HCT116 (cell line): Measurements from ENCODE around the gene BMAL1. TPM values are rescaled to one million over a fixed set of nuclear protein-coding genes. Genes with fewer than 3 reads are reported as not detected.

ENCODE experiments used
- ATAC-seq: fragments of 200-7000 bp; cut with Tn5 transposase; 2 replicates; pipeline ENCODE4 v1.9.1; 2020; ENCODE audit warnings: mild to moderate bottlenecking, moderate library complexity
- BruUV-seq: library from RNA; stranded (reverse); fragments of 400-500 nt; replicated peaks from 2 replicates; lab custom pipeline; 2021; lab: Mats Ljungman, UMichigan
- CTCF ChIA-PET: fragments of 300-600 bp; sonication (Branson Sonifier 250); formaldehyde crosslinking; loops from one replicate; lab custom pipeline; 2021; ENCODE audit warnings: antibody characterized with exemption; lab: Charles Lee
- POLR2A ChIA-PET: fragments of 300-600, 350-600 bp; sonication (Branson Sonifier 250); formaldehyde crosslinking; loops from one replicate; lab custom pipeline; 2021; ENCODE audit warnings: antibody characterized with exemption; lab: Charles Lee
- RAD21 ChIA-PET, 2 experiments: fragments of 300-600 bp; sonication (Branson Sonifier 250); formaldehyde crosslinking; loops; one replicate each; lab custom pipeline; 2023; ENCODE audit warnings: low total read pairs in 2 of 2; ENCODE audit not compliant: uncharacterized antibody in 2 of 2, unreplicated experiment in 2 of 2, low non-redundant PET in 1 of 2; lab: Charles Lee
- DNase-seq: peaks from one replicate; pipeline ENCODE4 v3.0.0-alpha.2; 2010; ENCODE audit warnings: low read depth, low spot score
- H2AFZ ChIP-seq: fragments of 200-600 bp; shearing (Covaris generic), sonication (generic); 2 replicates; pipeline ENCODE4 v1.6.1; 2017; ENCODE audit warnings: low read depth, mixed run types, mixed read lengths, antibody characterized with exemption, low read length; ENCODE audit not compliant: poor library complexity, severe bottlenecking
- H3K27ac ChIP-seq: 2 replicates; pipeline ENCODE4 v1.5.1; 2012; ENCODE audit warnings: low read depth, low read length
- H3K27me3 ChIP-seq: fragments of 200-600 bp; sonication (generic); 2 replicates; pipeline ENCODE4 v1.6.1; 2016; ENCODE audit warnings: mixed run types, low read length, mixed read lengths; ENCODE audit not compliant: insufficient read depth
- H3K36me3 ChIP-seq, 2 experiments: fragments of 200-500 bp in 1 of 2; fragments of 200-600 bp in 1 of 2; sonication (Bioruptor generic) in 1 of 2; sonication (generic) in 1 of 2; 2 replicates each; pipeline versions ENCODE4 v1.5.1 to v1.6.1; 2014 to 2016; ENCODE audit warnings: low read length in 2 of 2, inconsistent platforms in 1 of 2, mixed read lengths in 1 of 2, mixed run types in 1 of 2; ENCODE audit not compliant: insufficient read depth in 2 of 2, control insufficient read depth in 1 of 2
- H3K4me1 ChIP-seq, 2 experiments: fragments of 200-600 bp in 1 of 2; sonication (generic) in 1 of 2; 2 replicates each; pipeline versions ENCODE4 v1.5.1 to v1.6.1; 2012 to 2017; ENCODE audit warnings: low read length in 2 of 2, inconsistent platforms in 1 of 2, mild to moderate bottlenecking in 1 of 2, mixed read lengths in 1 of 2, mixed run types in 1 of 2, moderate library complexity in 1 of 2; ENCODE audit not compliant: insufficient read depth in 2 of 2, control insufficient read depth in 1 of 2
- H3K4me2 ChIP-seq: fragments of 200-600 bp; sonication (generic); 2 replicates; pipeline ENCODE4 v1.6.1; 2017; ENCODE audit warnings: mixed run types, low read length, mixed read lengths
- H3K4me3 ChIP-seq, 2 experiments: fragments of 200-600 bp in 1 of 2; sonication (generic) in 1 of 2; replicated peaks in 1 of 2; 2 replicates each; pipeline ENCODE4 v1.5.1; 2011 to 2016; ENCODE audit warnings: low read length in 2 of 2, control low read depth in 1 of 2, low read depth in 1 of 2, mild to moderate bottlenecking in 1 of 2, mixed read lengths in 1 of 2, mixed run types in 1 of 2
- H3K79me2 ChIP-seq: fragments of 200-600 bp; sonication (generic); 2 replicates; pipeline ENCODE4 v1.6.1; 2017; ENCODE audit warnings: mild to moderate bottlenecking, mixed run types, low read length, moderate library complexity, mixed read lengths; ENCODE audit not compliant: insufficient read depth
- H3K9ac ChIP-seq: fragments of 200-600 bp; sonication (generic); 2 replicates; pipeline ENCODE4 v1.6.1; 2016; ENCODE audit warnings: low read length, mixed read lengths
- H3K9me2 ChIP-seq: fragments of 200-600 bp; sonication (generic), shearing (Covaris generic); 2 replicates; pipeline ENCODE4 v1.6.1; 2017; ENCODE audit warnings: mixed run types, mild to moderate bottlenecking, moderate library complexity; ENCODE audit not compliant: insufficient read depth
- H3K9me3 ChIP-seq, 2 experiments: fragments of 200-500 bp in 1 of 2; fragments of 200-600 bp in 1 of 2; sonication (Bioruptor generic) in 1 of 2; sonication (generic) in 1 of 2; 2 replicates each; pipeline ENCODE4 v1.6.1; 2014 to 2017; ENCODE audit warnings: low read length in 2 of 2, mixed read lengths in 2 of 2, inconsistent platforms in 1 of 2, low read depth in 1 of 2, mild to moderate bottlenecking in 1 of 2, mixed run types in 1 of 2, moderate library complexity in 1 of 2; ENCODE audit not compliant: control insufficient read depth in 1 of 2, insufficient read depth in 1 of 2
- H4K20me1 ChIP-seq: fragments of 200-600 bp; sonication (generic), shearing (Covaris generic); 2 replicates; pipeline ENCODE4 v1.6.1; 2017; ENCODE audit warnings: mixed run types, mild to moderate bottlenecking, moderate library complexity; ENCODE audit not compliant: insufficient read depth
- CBX3 ChIP-seq: IDR thresholded peaks from 2 replicates; pipeline ENCODE4 v1.6.1; 2012; ENCODE audit warnings: low read depth
- EGR1 ChIP-seq: IDR thresholded peaks from 2 replicates; pipeline ENCODE4 v1.6.1; 2012; ENCODE audit warnings: low read depth
- ELF1 ChIP-seq: IDR thresholded peaks from 2 replicates; pipeline ENCODE4 v1.6.1; 2012; ENCODE audit warnings: low read depth, borderline replicate concordance
- EZH2phosphoT487 ChIP-seq: fragments of 200-600 bp; IDR thresholded peaks from 2 replicates; pipeline ENCODE4 v1.6.1; 2018; ENCODE audit warnings: antibody characterized with exemption, borderline replicate concordance
- MAX ChIP-seq: IDR thresholded peaks from 2 replicates; pipeline ENCODE4 v1.6.1; 2012
- POLR2AphosphoS5 ChIP-seq: IDR thresholded peaks from 2 replicates; pipeline ENCODE4 v1.6.1; 2011; ENCODE audit warnings: mild to moderate bottlenecking, low read depth, low read length, moderate library complexity
- SP1 ChIP-seq: IDR thresholded peaks from 2 replicates; pipeline ENCODE4 v1.6.1; 2012; ENCODE audit warnings: low read depth
- SRF ChIP-seq: IDR thresholded peaks from 2 replicates; pipeline ENCODE4 v1.6.1; 2012; ENCODE audit warnings: low read depth
- TCF7L2 ChIP-seq: IDR thresholded peaks from 2 replicates; pipeline ENCODE4 v1.7.0; 2011; ENCODE audit warnings: borderline replicate concordance, inconsistent platforms; ENCODE audit not compliant: insufficient read depth, insufficient read length; ENCODE audit errors: extremely low read depth
- ZFX ChIP-seq: fragments of 450-650 bp; IDR thresholded peaks from 2 replicates; pipeline ENCODE4 v1.6.1; 2017
- intact Hi-C: fragments of 100-400 bp; cut with micrococcal nuclease; formaldehyde crosslinking; loops from 2 replicates; pipeline ENCODE4 v1.10.0; 2022
- total RNA-seq: library from RNA; stranded (reverse); gene quantifications from one replicate; pipeline ENCODE4 v1.2.1, GENCODE V29; 2021; ENCODE audit not compliant: unreplicated experiment
- TF ChIP-seq, protein P1 (sequence below): IDR thresholded peaks from 2 replicates; pipeline ENCODE4 v1.6.1; 2012; ENCODE audit warnings: low read depth
- TF ChIP-seq, protein P2 (sequence below), 3 experiments: fragments of 200-600 bp in 1 of 3; sonication (generic) in 1 of 3; IDR thresholded peaks in 2 of 3; conservative IDR thresholded peaks in 1 of 3; 2 replicates each; pipeline ENCODE4 v1.5.1; 2012 to 2017; ENCODE audit warnings: low read depth in 2 of 3, low read length in 2 of 3, antibody characterized with exemption in 1 of 3, borderline replicate concordance in 1 of 3, control low read depth in 1 of 3, mild to moderate bottlenecking in 1 of 3, mixed read lengths in 1 of 3, mixed run types in 1 of 3, moderate library complexity in 1 of 3; ENCODE audit not compliant: insufficient read depth in 1 of 3

BMAL1 gene
- total RNA-seq, 1 experiment from 2014 or later, result 17.6 TPM

DNA sequence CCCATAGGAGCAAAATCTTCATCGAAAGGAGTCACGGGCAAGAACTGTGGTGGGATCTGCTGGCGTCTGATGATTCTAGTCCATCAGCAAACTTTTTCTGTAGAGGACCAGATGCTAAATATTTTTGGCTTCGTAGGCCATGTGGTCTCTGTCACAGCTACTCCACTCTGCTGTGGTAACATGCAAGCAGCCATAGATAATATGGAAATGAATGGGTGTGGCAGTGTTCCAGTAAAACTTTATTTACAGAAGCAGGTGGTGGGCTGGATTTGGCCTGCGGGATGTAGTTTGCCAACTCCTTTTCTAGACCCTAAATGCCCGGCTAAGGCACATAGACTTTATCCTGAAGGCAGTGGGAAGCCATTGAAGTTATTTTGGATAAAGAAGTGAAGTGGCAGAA, 32.9 kb downstream of the BMAL1 start:
- Histone ChIP-seq H3K9ac (no peak overlapping the region), H3K4me2 (no peak overlapping the region), H3K4me1 (no peaks in the 10 kb centered on the region), H3K9me3 (no peaks in the 10 kb centered on the region), H2AFZ (no peak overlapping the region), H3K79me2 (no peaks in the 10 kb centered on the region), H3K4me3 (no peak overlapping the region), H4K20me1 (no peaks in the 10 kb centered on the region), H3K27ac (no peak overlapping the region), H3K9me2 (no peaks in the 10 kb centered on the region), H3K27me3 (no peaks in the 10 kb centered on the region), H3K36me3 (no peaks in the 10 kb centered on the region)
- TF ChIP-seq POLR2AphosphoS5 (no peak), ZFX (no peak), SP1 (no peak), EZH2phosphoT487 (no peak), EGR1 (no peak), CBX3 (no peak), SRF (no peak), ELF1 (no peak), MAX (no peak), TCF7L2 (no peak)
- TF ChIP-seq, protein P1, sequence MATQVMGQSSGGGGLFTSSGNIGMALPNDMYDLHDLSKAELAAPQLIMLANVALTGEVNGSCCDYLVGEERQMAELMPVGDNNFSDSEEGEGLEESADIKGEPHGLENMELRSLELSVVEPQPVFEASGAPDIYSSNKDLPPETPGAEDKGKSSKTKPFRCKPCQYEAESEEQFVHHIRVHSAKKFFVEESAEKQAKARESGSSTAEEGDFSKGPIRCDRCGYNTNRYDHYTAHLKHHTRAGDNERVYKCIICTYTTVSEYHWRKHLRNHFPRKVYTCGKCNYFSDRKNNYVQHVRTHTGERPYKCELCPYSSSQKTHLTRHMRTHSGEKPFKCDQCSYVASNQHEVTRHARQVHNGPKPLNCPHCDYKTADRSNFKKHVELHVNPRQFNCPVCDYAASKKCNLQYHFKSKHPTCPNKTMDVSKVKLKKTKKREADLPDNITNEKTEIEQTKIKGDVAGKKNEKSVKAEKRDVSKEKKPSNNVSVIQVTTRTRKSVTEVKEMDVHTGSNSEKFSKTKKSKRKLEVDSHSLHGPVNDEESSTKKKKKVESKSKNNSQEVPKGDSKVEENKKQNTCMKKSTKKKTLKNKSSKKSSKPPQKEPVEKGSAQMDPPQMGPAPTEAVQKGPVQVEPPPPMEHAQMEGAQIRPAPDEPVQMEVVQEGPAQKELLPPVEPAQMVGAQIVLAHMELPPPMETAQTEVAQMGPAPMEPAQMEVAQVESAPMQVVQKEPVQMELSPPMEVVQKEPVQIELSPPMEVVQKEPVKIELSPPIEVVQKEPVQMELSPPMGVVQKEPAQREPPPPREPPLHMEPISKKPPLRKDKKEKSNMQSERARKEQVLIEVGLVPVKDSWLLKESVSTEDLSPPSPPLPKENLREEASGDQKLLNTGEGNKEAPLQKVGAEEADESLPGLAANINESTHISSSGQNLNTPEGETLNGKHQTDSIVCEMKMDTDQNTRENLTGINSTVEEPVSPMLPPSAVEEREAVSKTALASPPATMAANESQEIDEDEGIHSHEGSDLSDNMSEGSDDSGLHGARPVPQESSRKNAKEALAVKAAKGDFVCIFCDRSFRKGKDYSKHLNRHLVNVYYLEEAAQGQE, result no peak
- TF ChIP-seq, protein P2, sequence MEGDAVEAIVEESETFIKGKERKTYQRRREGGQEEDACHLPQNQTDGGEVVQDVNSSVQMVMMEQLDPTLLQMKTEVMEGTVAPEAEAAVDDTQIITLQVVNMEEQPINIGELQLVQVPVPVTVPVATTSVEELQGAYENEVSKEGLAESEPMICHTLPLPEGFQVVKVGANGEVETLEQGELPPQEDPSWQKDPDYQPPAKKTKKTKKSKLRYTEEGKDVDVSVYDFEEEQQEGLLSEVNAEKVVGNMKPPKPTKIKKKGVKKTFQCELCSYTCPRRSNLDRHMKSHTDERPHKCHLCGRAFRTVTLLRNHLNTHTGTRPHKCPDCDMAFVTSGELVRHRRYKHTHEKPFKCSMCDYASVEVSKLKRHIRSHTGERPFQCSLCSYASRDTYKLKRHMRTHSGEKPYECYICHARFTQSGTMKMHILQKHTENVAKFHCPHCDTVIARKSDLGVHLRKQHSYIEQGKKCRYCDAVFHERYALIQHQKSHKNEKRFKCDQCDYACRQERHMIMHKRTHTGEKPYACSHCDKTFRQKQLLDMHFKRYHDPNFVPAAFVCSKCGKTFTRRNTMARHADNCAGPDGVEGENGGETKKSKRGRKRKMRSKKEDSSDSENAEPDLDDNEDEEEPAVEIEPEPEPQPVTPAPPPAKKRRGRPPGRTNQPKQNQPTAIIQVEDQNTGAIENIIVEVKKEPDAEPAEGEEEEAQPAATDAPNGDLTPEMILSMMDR (IDR thresholded peaks at IDR 0.05 in 2 of 3, conservative IDR thresholded peaks at IDR 0.05 in 1 of 3; ENCODE audit: borderline replicate concordance in 1 of 3, insufficient read depth in 1 of 3, low read depth in 2 of 3, low read length in 2 of 3), result no peak
- DNase-seq, result no peak
- CTCF ChIA-PET, result no interaction called here
- ATAC-seq, result no peak
- POLR2A ChIA-PET, result no interaction called here
- intact Hi-C loops, result no loop called here
- BruUV-seq, result no TSS peak
- RAD21 ChIA-PET, result no interaction called here
